ENCODE results near the gene SEMA4G. TPM values are rescaled to one million over a fixed set of nuclear protein-coding genes. Genes with fewer than 3 reads are reported as not detected.

The SEMA4G gene
- total and polyA plus RNA-seq, 2 of the 13 experiments (the other 11 are each of a cell fraction or from before 2014, with no cell fraction given), result 46.2 to 207 TPM

GRCh38 chr10:101018600-101019439, 49.5 kb downstream of the SEMA4G start (continued):
- TF ChIP-seq RFX5 (IDR thresholded peaks at IDR 0.05; ENCODE audit: low read depth, low read length) (no peak), HMG20B (CRISPR knock-in tag; conservative IDR thresholded peaks at IDR 0.05) (no peak), SNAPC2 (CRISPR knock-in tag; IDR thresholded peaks at IDR 0.05) (0 out of 2 replicates have a peak, but pooled peaks have one; percentile 35), PHF20 (CRISPR knock-in tag; IDR thresholded peaks at IDR 0.05) (0 out of 2 replicates have a peak, but pooled peaks have one; percentile 56), ZNF557 (CRISPR knock-in tag; IDR thresholded peaks at IDR 0.05) (no peak), ZSCAN21 (CRISPR knock-in tag; IDR thresholded peaks at IDR 0.05; ENCODE audit: borderline replicate concordance) (peak; percentile 72), ELF1 (CRISPR knock-in tag; IDR thresholded peaks at IDR 0.05) (0 out of 2 replicates have a peak, but pooled peaks have one; percentile 43), ZBTB37 (CRISPR knock-in tag; IDR thresholded peaks at IDR 0.05) (peak; percentile 62; the same call in 1 of the 2 replicates), KDM5B (CRISPR knock-in tag; IDR thresholded peaks at IDR 0.05; ENCODE audit: borderline replicate concordance) (peak; percentile 84), ZNF503 (CRISPR knock-in tag; IDR thresholded peaks at IDR 0.05) (no peak), SAFB2 (CRISPR knock-in tag; IDR thresholded peaks at IDR 0.05; ENCODE audit: borderline replicate concordance, low read depth) (peak; percentile 47; the same call in 1 of the 2 replicates), AFF4 (CRISPR knock-in tag; IDR thresholded peaks at IDR 0.05) (no peak), REST (IDR thresholded peaks at IDR 0.05; ENCODE audit: borderline replicate concordance in 1 of 2, low read depth in 1 of 2, low read length in 2 of 2) (no peak), MBD4 (IDR thresholded peaks at IDR 0.05; ENCODE audit: borderline replicate concordance, low read length) (no peak), CBX5 (CRISPR knock-in tag; IDR thresholded peaks at IDR 0.05; ENCODE audit: borderline replicate concordance) (peak; percentile 53; the same call in 1 of the 2 replicates), ZFP90 (CRISPR knock-in tag; IDR thresholded peaks at IDR 0.05; ENCODE audit: borderline replicate concordance) (no peak), FOXP1 (IDR thresholded peaks at IDR 0.05) (no peak), FOXP1 (CRISPR knock-in tag; IDR thresholded peaks at IDR 0.05) (no peak)
